ENCODE data around the gene TMEM150C. TPM values are rescaled to one million over a fixed set of nuclear protein-coding genes. Genes with fewer than 3 reads are reported as not detected.

The TMEM150C gene
- total RNA-seq, 8 experiments from 2014 or later: 0.24 to 14.7 (median 7.4) TPM

DNA sequence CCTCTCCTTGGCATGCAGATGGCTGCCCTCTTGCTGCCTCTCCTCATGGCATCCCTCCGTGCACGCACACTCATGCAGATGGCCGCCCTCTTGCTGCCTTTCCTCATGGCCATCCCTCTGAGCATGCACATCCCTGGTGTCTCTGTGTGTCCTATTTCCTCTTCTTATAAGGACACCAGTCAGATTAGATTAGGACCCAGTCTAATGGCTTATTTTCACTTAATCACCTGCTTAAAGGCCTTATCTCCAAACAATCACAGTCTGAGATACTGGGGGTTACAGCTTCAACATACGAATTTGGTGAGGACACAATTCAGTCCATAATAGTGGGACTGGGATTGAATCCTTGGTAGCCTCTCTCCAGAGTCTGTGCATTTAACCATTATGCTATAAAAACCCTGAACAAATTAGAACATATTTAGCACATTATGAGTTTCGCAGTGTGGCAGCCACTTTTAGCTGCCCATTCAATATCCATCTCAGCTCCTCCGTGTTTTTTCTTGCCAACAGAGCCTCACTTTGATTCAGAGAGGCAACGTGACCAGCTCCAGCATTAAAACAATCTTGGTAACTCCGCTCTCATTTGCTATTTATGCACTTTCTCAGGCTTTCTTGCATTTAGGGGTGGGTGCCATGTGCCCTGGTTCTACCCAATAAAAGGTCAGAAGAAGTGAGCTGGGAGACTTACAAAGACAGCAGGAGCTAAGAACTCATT lies 26.2 kb upstream of the TMEM150C start:
- peaks cover 2 to 3% of the 10 kb centered on the region in 2 donors for H3K4me1 ChIP-seq (replicated peaks in 1 of 2)
- H3K27ac ChIP-seq: no peak overlapping the region
- in situ Hi-C loops (cut with MboI; ENCODE audit: low pct_unique_long_range_greater_than_20kb in 2 of 9, low sequenced_read_pairs in 9 of 9, unreplicated experiment in 9 of 9): no loop called here
- 26 to 93% (median 68%) methylated on average over 2 to 6 of the region's 8 CpGs; no CpG with 5 or more reads in 1 of the 10 experiments for WGBS, 10 experiments
- ATAC-seq (replicated peaks in 6 of 8): no peak
- H3K4me3 ChIP-seq: no peak overlapping the region

DNA sequence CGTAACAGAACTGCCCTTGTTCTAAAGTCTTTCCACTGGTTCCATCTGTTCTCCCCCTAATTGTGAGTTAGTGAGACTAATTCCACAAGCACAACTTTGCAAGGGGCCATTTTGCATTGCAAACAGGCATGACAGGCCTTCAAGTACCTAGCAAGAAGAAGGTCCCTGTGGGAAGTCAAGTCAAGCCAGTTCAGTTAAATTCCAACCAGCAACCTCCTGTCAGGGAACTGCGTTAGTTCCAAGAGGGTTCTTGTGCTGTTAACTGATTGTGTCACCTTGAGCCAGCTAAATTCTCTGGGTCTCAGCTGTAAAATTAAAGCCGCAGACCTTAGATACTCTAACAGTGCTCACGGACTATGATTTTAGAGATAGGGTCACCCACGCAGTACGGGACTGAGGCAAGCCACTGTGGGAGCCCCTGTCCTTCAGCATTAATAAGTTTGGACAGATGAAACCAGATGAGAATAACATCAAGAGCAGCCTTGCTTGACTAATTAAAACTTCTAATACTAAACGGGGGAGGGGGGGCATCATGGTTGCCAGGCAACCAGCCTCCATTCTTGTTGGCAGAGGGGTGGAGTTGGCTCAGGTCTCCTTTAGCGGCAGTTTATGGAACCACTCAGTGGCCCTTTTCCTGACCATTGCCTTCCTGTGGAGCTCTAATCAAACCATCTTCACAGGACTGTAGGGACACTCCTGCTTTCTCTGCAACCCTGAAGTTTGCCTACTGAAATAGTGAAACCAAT lies 24.1 kb upstream of the TMEM150C start:
- H3K27ac ChIP-seq: no peak overlapping the region
- 33 to 100% (median 67%) methylated on average over 1 to 5 of the region's 8 CpGs; no CpG with 5 or more reads in 3 of the 10 experiments for WGBS, 10 experiments
- ATAC-seq (replicated peaks in 6 of 8): no peak
- no peak overlapping the region for H3K4me3 ChIP-seq
- H3K4me1 ChIP-seq (replicated peaks in 1 of 2): peaks cover 2 to 3% of the 10 kb centered on the region in 2 donors
- in situ Hi-C loops (cut with MboI; ENCODE audit: low pct_unique_long_range_greater_than_20kb in 2 of 9, low sequenced_read_pairs in 9 of 9, unreplicated experiment in 9 of 9): no loop called here

DNA sequence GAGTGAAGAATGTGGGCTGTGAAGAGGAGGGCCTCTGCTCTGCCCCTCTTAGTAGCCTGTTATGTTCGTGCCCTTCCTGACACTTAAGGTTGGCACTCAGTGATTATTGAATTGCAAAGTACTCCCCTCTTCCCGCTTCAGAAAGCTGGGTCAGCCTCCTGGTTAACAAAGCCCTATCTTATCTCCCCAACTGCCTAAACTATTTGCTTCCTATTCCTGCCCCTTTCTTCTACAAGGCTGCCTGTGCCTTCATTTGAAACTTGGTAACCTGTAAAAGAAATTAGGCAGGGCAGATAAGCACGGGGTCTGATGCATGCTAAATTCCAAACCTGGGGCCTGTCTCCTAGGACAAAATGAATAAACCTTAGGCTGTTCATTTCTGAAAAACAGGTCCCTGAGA lies 23.1 kb upstream of the TMEM150C start:
- ATAC-seq (replicated peaks in 6 of 8): no peak
- Histone ChIP-seq H3K4me1 (replicated peaks in 1 of 2) (peaks cover 2 to 3% of the 10 kb centered on the region in 2 donors), H3K27ac (no peak overlapping the region), H3K4me3 (no peak overlapping the region)
- WGBS, 10 experiments: 10 to 46% (median 28%) methylated on average over 1 to 3 of the region's 3 CpGs; no CpG with 5 or more reads in 2 of the 10 experiments
- in situ Hi-C loops (cut with MboI; ENCODE audit: low pct_unique_long_range_greater_than_20kb in 2 of 9, low sequenced_read_pairs in 9 of 9, unreplicated experiment in 9 of 9): no loop called here

DNA sequence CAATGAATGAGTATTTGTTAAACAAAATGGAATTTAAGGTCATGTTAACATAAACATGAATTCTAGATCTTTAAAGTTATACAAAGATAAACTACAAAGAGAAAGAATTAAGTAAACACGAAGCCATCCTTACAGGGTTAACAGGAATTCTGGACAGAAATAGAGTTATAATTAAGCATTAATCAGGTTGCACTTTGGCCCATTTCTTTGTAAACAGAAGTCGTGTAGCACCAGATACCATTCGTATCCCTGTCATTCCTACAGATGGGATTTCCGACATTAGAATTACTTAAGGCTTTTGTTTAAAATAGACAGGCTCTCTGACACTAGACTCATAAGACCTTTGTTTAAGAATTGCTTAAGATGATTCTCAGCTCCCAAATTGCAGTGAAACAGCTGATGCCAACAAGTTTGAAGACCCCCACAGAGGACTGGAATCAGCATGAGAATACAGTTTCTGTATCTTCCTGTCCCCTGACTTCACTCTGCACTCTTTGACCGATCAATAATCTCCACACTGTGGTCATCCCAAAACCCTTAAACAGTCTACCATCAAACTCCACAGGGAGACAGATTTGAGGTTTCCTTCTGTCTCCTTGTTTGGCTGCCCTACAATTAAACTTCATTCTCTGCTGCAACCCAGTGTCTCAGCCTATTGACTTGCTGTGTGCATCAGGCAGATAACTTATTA lies 22.3 kb upstream of the TMEM150C start:
- in situ Hi-C loops (cut with MboI; ENCODE audit: low pct_unique_long_range_greater_than_20kb in 2 of 9, low sequenced_read_pairs in 9 of 9, unreplicated experiment in 9 of 9): no loop called here
- H3K4me3 ChIP-seq: no peak overlapping the region
- no peak for ATAC-seq (replicated peaks in 6 of 8)
- no peak overlapping the region for H3K27ac ChIP-seq
- peaks cover 2 to 3% of the 10 kb centered on the region in 2 donors for H3K4me1 ChIP-seq (replicated peaks in 1 of 2)
- 30 to 100% (median 52%) methylated on average over 1 to 5 of the region's 5 CpGs for WGBS, 10 experiments

DNA sequence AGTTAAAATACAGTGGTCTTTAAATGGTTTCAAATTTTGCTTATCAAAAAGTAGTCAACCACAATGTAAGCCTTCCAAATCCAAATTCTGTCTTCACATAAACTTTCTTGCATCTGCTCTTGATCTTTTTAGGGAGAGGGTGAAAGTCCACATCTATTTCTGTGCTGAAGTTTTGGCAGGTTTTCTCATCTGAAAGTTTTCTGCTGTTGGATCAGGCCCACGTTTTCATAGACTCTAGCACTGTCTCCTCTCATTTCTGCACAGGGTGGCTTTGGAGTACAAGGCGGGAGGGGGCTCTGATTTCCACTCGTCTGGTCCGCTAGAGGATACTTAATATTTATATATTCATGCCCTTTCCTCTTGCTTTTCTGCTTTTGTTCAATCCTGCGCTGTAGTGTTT lies 18.1 kb upstream of the TMEM150C start:
- 33 to 100% (median 81%) methylated on average over 1 to 4 of the region's 5 CpGs; no CpG with 5 or more reads in 4 of the 10 experiments for WGBS, 10 experiments
- H3K4me3 ChIP-seq: no peak overlapping the region
- H3K4me1 ChIP-seq (replicated peaks in 1 of 2): peaks cover 0 to 3% of the 10 kb centered on the region in 2 donors
- in situ Hi-C loops (cut with MboI; ENCODE audit: low pct_unique_long_range_greater_than_20kb in 2 of 9, low sequenced_read_pairs in 9 of 9, unreplicated experiment in 9 of 9): no loop called here
- H3K27ac ChIP-seq: no peak overlapping the region
- no peak for ATAC-seq (replicated peaks in 6 of 8)

DNA sequence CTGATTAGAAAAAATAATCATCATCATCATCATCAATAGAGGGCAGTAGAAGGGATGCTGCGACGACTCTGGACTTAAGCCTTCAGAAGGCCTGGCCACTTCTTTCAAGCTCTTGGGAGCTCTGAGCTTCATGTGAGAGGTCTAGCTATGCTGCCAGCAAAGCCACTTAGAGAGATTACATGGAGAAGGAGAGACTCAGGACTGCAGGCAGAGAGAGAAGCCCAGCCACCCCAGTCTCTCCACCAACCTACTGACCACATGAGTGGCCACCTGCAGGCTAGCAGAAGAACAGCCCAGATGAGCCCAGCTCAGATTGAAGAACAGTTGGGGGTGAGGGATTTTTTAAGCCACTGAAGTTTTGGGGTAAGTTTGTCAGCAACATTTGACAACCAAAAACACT lies 17.1 kb upstream of the TMEM150C start:
- H3K4me3 ChIP-seq: no peak overlapping the region
- no peak overlapping the region for H3K27ac ChIP-seq
- WGBS, 10 experiments: 92 to 93% methylated on average over 2 of the region's 2 CpGs; no CpG with 5 or more reads in 8 of the 10 experiments
- peak in 3 of 8 experiments; percentile 16 to 75 (median 25) for ATAC-seq (replicated peaks in 6 of 8)
- peaks cover 0 to 2% of the 10 kb centered on the region in 2 donors for H3K4me1 ChIP-seq (replicated peaks in 1 of 2)
- in situ Hi-C loops (cut with MboI; ENCODE audit: low pct_unique_long_range_greater_than_20kb in 2 of 9, low sequenced_read_pairs in 9 of 9, unreplicated experiment in 9 of 9): no loop called here

DNA sequence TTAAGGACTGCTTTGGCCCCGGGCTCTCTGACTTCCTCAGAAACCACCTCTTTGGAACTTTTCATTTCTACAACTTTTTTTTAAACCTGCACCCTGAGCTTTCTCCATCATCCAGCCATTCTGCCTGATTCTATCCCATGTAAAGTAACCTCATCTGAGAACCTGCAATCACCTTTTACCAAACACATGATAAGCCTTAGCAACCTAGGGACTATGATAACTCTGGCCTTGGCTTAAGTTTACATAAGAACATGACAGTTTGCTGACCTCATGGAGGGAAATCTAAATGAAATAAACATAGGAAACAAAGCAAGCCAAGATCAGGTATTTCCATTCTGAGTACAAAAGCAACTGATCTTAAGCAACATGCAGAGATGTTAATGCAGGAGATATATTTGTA lies 15.7 kb upstream of the TMEM150C start:
- in situ Hi-C loops (cut with MboI; ENCODE audit: low pct_unique_long_range_greater_than_20kb in 2 of 9, low sequenced_read_pairs in 9 of 9, unreplicated experiment in 9 of 9): no loop called here
- WGBS, 10 experiments: 67 to 100% (median 89%) methylated on average over 1 of the region's 1 CpG; no CpG with 5 or more reads in 7 of the 10 experiments
- ATAC-seq (replicated peaks in 6 of 8): no peak
- no peak overlapping the region for H3K4me3 ChIP-seq
- no peaks in the 10 kb centered on the region for H3K4me1 ChIP-seq (replicated peaks in 1 of 2)
- no peak overlapping the region for H3K27ac ChIP-seq

DNA sequence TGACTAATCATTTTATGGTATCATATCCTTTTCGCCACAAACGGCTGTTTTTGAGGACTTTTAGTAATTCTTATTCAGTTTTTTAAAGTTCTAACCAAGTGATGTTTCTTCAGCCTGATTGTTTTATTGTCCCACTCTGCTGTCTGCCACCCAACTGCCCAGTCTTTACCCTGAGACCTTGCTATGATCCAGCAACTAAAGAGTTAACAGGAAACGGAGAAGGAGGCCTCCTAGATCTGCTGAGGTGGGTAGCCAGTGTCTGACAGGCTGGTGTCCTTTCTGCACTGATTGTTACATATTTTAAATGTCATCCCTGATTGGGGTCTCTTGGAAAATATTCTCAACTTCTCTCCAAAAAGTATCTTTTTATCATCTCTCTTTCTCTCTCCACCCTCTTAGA lies 7.9 kb upstream of the TMEM150C start:
- Histone ChIP-seq H3K4me3 (no peak overlapping the region), H3K4me1 (replicated peaks in 1 of 2) (no peaks in the 10 kb centered on the region), H3K27ac (no peak overlapping the region)
- in situ Hi-C loops (cut with MboI; ENCODE audit: low pct_unique_long_range_greater_than_20kb in 2 of 9, low sequenced_read_pairs in 9 of 9, unreplicated experiment in 9 of 9): no loop called here
- WGBS, 10 experiments: 0 to 91% (median 52%) methylated on average over 1 to 3 of the region's 3 CpGs
- ATAC-seq (replicated peaks in 6 of 8): no peak

DNA sequence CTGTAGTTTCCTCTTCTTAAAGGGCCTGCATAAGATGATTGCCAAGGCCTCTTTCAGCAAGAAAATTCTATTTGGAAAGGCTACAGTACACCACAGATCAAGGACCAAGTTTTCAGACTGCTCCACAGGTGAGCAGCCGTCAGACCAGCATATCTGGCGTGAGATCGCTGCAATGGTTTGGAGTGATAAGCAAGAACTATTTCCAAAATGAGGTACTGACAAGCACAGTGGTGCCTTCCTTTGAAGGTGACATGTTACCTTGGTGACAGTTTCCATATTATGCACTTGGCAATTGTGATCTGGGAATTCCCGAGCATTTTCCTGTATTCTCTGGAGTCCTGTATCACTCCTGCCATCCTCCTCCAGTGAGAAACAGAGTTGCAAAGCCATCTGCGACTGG lies 7.3 kb upstream of the TMEM150C start:
- in situ Hi-C loops (cut with MboI; ENCODE audit: low pct_unique_long_range_greater_than_20kb in 2 of 9, low sequenced_read_pairs in 9 of 9, unreplicated experiment in 9 of 9): no loop called here
- Histone ChIP-seq H3K4me3 (no peak overlapping the region), H3K4me1 (replicated peaks in 1 of 2) (no peaks in the 10 kb centered on the region), H3K27ac (no peak overlapping the region)
- ATAC-seq (replicated peaks in 6 of 8): no peak
- 14 to 100% (median 69%) methylated on average over 1 to 5 of the region's 5 CpGs; no CpG with 5 or more reads in 3 of the 10 experiments for WGBS, 10 experiments

DNA sequence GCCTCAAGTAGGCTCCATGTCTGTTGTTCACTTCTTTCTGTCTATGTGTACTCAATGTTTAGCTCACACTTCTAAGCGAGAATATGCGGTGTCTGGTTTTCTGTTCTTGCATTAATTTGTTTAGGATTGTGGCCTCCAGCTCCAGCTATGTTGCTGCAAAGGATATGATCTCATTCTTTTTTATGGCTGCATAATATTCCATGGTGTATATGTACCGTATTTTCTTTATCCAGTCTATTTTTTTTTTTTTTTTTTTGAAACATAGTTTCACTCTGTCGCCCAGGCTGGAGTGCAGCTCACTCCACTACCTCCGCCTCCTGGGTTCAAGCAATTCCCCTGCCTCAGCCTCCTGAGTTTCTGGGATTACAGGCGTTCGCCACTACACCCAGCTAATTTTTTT lies 5.7 kb upstream of the TMEM150C start:
- Histone ChIP-seq H3K4me1 (replicated peaks in 1 of 2) (no peaks in the 10 kb centered on the region), H3K27ac (no peak overlapping the region), H3K4me3 (no peak overlapping the region)
- in situ Hi-C loops (cut with MboI; ENCODE audit: low pct_unique_long_range_greater_than_20kb in 2 of 9, low sequenced_read_pairs in 9 of 9, unreplicated experiment in 9 of 9): no loop called here
- WGBS, 10 experiments: 52 to 100% (median 83%) methylated on average over 1 to 7 of the region's 7 CpGs
- no peak for ATAC-seq (replicated peaks in 6 of 8)

DNA sequence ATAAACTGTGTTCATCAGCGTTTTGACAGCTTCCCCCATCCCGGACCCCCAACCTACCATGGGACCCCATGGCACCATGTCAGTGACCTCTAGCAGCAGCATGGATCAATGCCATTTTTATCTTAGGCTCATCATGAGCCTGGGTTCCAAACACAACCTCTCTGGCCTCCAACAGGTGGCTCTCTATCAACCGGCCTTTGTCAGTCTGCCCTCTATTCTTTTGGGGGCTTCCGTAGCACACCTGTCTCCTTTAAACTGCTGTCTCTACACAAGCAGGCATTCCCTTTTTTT lies 721 bp upstream of the TMEM150C start:
- H3K4me3 ChIP-seq: peak overlapping the region in 2 of 5 donors; percentile 64 to 93
- 0 to 100% (median 88%) methylated on average over 1 to 4 of the region's 4 CpGs; no CpG with 5 or more reads in 3 of the 10 experiments for WGBS, 10 experiments
- in situ Hi-C loops (cut with MboI; ENCODE audit: low pct_unique_long_range_greater_than_20kb in 2 of 9, low sequenced_read_pairs in 9 of 9, unreplicated experiment in 9 of 9): no loop called here
- no peak for ATAC-seq (replicated peaks in 6 of 8)
- H3K27ac ChIP-seq: no peak overlapping the region
- peaks cover 0 to 11% of the 10 kb centered on the region in 2 donors for H3K4me1 ChIP-seq (replicated peaks in 1 of 2)

DNA sequence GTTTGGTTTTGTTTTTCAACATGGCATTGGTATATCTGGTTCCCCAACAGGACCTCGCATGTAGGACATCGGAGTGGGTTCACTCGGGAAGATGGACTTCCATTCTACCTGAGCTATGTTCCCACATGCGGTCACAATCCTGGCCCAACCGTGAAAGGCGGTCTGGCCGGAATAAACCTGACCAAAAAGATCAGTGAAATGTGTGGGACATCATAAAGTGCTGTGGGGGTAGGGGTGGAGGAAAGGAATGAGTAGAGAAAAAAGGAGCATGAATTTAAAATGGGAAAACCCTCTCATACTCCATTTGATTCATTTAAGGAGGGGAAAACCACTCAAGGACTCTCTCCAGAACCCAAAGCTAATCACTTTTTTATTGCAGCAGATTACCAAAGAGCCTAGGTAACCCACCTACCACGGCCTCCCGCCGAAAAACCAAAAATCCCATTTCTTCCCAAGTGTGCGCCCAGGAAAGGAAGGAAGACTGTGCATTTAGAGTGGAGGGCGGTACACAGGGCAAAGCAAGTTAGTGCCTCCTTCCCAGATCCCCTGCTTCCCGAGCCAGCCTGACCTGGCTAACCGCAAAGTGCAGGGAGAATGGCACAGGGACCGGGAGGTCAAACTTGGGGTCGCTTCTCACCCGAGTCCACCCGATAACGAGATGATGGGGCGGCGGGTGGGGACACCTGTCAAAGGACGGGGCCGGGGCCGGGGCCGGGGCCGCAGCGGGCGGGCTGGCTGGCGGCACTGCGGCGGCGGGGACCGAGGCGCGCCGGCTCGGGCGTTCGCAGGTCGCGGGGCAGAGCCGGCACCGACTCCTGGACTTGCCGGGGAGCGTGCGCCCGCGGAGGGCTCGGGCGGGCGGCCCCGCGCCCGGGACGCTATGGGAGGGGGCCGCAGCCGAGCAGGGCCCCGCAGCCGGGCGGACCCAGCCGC lies 669 bp downstream of the TMEM150C start:
- peaks cover 0 to 11% of the 10 kb centered on the region in 2 donors for H3K4me1 ChIP-seq (replicated peaks in 1 of 2)
- ATAC-seq (replicated peaks in 6 of 8): peak; percentile 24 to 77 (median 51)
- in situ Hi-C loops (cut with MboI; ENCODE audit: low pct_unique_long_range_greater_than_20kb in 2 of 9, low sequenced_read_pairs in 9 of 9, unreplicated experiment in 9 of 9): no loop called here
- H3K4me3 ChIP-seq: peak overlapping the region; percentile 49 to 93 (median 64)
- no peak overlapping the region for H3K27ac ChIP-seq
- 50 to 84% (median 65%) methylated on average over 3 to 8 of the region's 61 CpGs; no CpG with 5 or more reads in 2 of the 10 experiments for WGBS, 10 experiments

Data from motor neuron (in vitro differentiated cells).